Activated CD8-positive, alpha-beta memory T cell treated with anti-CD3 and anti-CD28 coated beads for 4 hours (primary cell): Measurements from ENCODE around the gene CCDC81.
"Not testable (repeated sequence)": the region's sequence is repeated elsewhere in the genome, so short reads cannot be mapped to it uniquely, and the experiment has no call there.

Experiments
- DNase-seq, 2 donors: peaks; one replicate each; pipeline ENCODE4 v3.0.0-alpha.2; 2020; ENCODE audit warnings: low read depth in 2 of 2

The CCDC81 gene

GRCh38 chr11:86374586-86374985, at the start of gene CCDC81:
Gene CCDC81, plus strand, starts transcription at chr11:86374887. Its CDS starts 277 bp downstream, at chr11:86375164.
- DNase-seq, result no peak

DNA sequence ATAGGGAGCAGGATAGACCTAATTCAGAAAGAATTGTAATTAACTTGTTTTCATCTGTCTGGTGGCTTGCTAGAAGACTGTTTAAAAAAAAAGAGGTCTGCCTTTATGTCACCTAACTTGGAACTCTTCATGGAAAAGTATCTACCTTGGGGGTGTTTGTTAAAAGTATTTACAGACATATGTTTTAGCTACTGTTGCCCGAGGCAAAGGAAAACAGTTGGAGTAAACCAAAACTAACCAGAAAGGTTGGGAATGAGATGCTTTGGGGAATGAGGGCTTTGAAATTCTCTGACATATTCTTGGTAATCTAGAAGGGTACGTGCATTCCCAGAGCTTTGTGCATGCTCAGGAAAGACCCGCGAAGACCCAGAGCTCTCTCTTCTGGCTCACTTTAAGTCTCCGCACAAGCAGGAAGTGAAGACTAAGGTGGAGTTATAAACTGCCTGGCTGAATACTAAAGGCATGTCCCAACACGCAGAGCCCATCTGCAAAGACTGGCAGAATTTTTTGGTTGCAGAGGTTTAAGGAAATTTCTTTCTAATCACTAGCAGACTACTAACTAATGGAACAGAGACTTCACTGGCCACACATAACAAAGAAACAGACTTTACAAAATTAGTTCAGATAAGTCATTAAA, 39.4 kb upstream of the CCDC81 start:
- no peak for DNase-seq

- no peak for DNase-seq
These were observed 37.5 kb upstream of the CCDC81 start for GRCh38 chr11:86337227-86337626.

GRCh38 chr11:86341382-86341781, 33.3 kb upstream of the CCDC81 start:
- DNase-seq, result no peak

DNA sequence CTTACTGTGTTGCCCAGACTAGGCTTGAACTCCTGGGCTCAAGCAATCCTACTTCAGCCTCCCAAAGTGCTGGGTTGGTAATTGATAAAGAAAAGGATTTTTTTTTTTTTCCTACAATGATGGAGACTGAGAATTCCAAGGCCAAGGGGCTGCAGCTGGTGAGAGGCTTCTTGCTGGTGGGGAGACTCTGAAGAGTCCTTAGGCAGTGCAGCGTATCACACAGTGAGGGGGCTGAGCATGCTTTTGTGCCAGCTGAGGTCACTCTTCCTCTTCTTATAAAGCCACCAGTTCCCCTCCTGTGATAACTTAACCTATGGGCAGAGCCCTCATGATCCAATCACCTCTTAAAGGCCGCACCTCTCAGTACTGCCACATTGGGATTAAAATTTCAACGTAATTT, 28.2 kb upstream of the CCDC81 start:
- no peak for DNase-seq

DNA sequence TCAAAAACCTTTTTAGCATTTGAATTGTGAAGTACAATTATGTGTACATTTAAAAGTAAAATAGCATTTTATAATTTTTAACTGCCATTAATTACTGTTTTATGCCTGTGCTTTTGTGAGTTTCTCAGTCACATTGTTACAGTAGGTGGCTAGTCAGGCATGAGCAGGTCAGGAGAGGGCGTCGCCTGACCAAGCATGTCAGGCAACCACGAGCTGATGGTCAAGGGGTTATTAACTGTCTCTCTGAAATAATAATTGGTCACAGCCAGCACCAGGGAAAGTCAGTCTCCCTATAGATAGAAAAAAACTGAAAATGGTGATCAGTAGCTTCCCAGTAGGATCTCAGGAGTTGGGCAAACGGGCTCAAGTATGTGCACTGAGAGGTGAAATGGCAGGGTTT, 19.4 kb upstream of the CCDC81 start:
- DNase-seq, result no peak

GRCh38 chr11:86357412-86357811, 17.3 kb upstream of the CCDC81 start:
- DNase-seq, result not testable (repeated sequence)

GRCh38 chr11:86358720-86359119, 16.0 kb upstream of the CCDC81 start:
- DNase-seq, result no peak

- no peak for DNase-seq
These were observed 13.8 kb upstream of the CCDC81 start for GRCh38 chr11:86360775-86361395.

DNA sequence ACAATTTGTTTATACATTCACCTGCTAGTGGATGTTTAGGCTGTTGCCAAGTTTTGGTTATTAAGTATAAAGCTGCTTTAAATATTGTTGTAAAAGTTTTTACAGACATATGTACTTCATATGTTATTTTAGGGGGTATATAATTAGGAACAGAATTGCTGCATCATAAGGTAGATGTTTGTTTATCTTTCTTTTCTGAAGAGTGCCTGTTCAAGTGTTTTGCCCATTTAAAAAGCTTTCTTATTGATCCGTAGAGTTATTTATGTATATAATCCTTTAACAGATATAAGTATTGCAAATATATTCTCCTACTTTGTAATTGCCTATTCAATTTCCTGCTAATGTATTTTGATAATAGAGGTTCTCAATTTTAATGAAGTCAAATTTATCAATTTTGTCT, 11.3 kb upstream of the CCDC81 start:
- DNase-seq, result no peak

DNA sequence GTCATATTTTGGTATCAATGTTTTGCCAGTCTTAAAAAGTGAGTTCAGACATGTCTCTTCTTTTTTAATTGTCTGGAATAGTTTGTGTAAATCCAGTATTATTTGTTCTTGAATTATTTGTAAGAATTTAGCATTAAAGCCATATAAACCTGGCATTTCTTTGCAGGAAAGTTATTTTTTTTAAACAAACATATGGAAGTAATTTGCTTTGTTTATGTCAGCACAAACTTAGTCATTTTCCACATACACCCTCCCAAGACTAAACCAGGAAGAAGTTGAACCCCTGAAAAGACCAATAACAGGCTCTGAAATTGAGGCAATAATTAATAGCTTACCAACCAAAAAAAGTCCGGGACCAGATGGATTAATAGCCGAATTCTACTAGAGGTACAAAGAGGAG, 9.1 kb upstream of the CCDC81 start:
- DNase-seq, result no peak

- no peak for DNase-seq
These were observed 5.0 kb upstream of the CCDC81 start for GRCh38 chr11:86369668-86370067.

DNA sequence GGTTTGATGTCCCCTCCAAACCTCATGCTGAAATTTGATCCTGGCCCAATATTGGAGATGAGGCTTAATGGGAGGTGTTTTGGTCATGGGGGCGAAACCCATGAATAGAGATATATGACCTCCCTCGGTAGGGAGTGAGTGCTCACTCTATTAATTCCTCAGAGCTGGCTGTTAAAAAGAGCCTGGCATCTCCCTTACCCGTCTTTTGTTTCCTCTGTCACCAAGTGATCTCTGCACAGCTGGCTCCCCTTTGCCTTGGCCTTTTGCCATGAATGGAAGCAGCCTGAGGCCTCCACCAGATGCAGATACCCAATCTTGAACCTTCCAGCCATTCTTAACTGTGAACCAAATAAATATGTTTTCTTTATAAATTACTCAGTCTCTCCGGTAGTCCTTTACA, 4.5 kb upstream of the CCDC81 start:
- DNase-seq, result no peak

DNA sequence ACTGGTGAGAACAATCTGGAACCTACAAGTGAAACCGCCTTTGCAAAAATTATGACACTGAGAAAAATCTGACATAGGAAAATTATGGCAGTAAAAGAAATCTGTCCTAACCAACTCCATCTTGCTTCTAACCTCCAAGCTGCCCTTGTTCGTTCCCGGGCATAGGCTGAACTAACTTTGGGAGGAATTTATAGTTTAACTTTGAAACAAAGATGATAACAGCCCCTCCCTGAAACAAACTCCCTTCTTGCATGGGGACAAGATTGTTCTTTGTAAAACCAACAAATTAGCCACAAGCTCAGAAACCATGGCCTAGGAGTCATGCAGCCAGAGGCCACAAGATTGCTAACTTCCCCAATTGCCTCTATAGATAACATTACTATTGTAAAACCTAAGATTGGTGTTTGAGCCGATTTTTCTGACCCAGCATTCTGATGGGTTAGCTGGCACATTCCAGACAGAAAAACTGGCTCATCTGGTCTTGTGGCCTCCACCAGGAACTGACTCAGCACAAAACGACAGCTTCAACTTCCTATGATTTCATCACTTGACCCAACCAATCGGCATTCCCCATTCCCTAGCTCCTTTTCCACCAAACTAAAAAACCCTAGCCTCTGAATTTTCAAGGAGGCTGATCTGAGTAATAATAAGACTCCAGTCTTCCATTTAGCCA, 3.6 kb upstream of the CCDC81 start:
- DNase-seq, result no peak

- DNase-seq, result no peak
These were observed 2.6 kb upstream of the CCDC81 start for GRCh38 chr11:86372041-86372440.

DNA sequence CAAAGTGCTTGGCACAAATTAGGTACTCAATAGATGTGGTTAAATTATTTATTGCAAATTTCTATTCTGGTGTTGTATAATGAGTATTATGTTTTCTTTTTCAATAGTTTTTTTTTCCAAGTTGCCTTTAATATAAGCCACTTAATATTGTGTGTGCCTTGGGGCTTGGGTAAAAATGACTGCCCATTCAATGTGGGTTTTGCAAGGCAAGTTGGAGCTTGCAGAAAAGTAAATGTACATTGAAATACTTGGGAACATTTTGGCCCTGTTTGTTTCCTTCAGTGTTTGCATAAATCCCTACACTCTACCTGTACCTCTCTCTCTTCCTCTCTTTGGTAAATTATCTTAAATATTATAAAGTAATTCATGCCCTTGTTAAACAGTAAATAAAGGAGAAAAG, 2.1 kb upstream of the CCDC81 start:
- DNase-seq, result no peak

- DNase-seq, result no peak
These were observed 618 bp upstream of the CCDC81 start for GRCh38 chr11:86374069-86374468.

DNA sequence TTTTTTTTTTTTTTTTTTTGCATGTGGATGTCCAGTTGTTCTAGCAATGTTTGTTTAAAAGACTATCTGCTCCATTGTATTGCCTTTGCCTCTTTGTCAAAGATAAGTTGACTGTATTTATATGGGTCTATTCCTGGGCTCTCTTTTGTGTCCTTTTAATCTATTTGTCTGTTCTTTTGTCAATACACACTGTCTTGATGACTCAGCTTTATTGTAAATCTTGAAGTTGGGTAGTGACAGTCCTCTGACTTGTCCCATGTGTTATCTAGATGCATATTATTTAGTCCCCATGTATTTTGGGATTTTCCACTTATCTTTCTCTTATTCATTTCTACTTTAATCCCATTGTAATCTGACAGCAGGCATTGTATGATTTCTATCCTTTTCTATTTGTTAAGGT, 3.3 kb downstream of the CCDC81 start:
- no peak for DNase-seq

- DNase-seq, result no peak
These were observed 5.8 kb downstream of the CCDC81 start for GRCh38 chr11:86380295-86381059.

GRCh38 chr11:86383041-86383955, 8.6 kb downstream of the CCDC81 start:
- DNase-seq, result no peak

GRCh38 chr11:86386283-86386682, 11.6 kb downstream of the CCDC81 start:
- DNase-seq, result no peak
